ENCODE results near the gene FCRLB.
"Not testable (repeated sequence)": the region's sequence is repeated elsewhere in the genome, so short reads cannot be mapped to it uniquely, and the experiment has no call there.

Gene FCRLB

GRCh38 chr1:161720422-161720821, 922 bp upstream of the FCRLB start:
- no peak for DNase-seq

GRCh38 chr1:161721738-161722343, 497 bp downstream of the FCRLB start:
- DNase-seq: no peak

GRCh38 chr1:161722406-161722805, 1.1 kb downstream of the FCRLB start:
- no peak for DNase-seq

GRCh38 chr1:161723459-161724141, 2.3 kb downstream of the FCRLB start:
- DNase-seq: no peak

GRCh38 chr1:161725258-161725907, 4.0 kb downstream of the FCRLB start:
- not testable (repeated sequence) for DNase-seq

GRCh38 chr1:161725908-161726472, 4.6 kb downstream of the FCRLB start:
- DNase-seq: peak; percentile 38 to 45

GRCh38 chr1:161726473-161727255, 5.3 kb downstream of the FCRLB start:
- peak; percentile 62 to 64 for DNase-seq

GRCh38 chr1:161727256-161727924, 6.0 kb downstream of the FCRLB start:
- DNase-seq: peak in 1 of 2 experiments; percentile 32

- no peak for DNase-seq
Measured at GRCh38 chr1:161728376-161729226, 7.3 kb downstream of the FCRLB start.

GRCh38 chr1:161730050-161730564, 8.8 kb downstream of the FCRLB start:
- peak in 1 of 2 experiments; percentile 38 for DNase-seq

- no peak for DNase-seq
Measured at GRCh38 chr1:161731241-161731640, 9.9 kb downstream of the FCRLB start.

GRCh38 chr1:161731981-161732718, 10.8 kb downstream of the FCRLB start:
- DNase-seq: no peak

- no peak for DNase-seq
Measured at GRCh38 chr1:161733526-161733925, 12.2 kb downstream of the FCRLB start.

- DNase-seq: no peak
Measured at GRCh38 chr1:161735837-161736236, 14.5 kb downstream of the FCRLB start.

- peak; percentile 32 to 50 for DNase-seq
Measured at GRCh38 chr1:161736335-161736969, 15.1 kb downstream of the FCRLB start.

GRCh38 chr1:161737625-161738024, 16.3 kb downstream of the FCRLB start:
- no peak for DNase-seq

GRCh38 chr1:161738627-161739287, 17.4 kb downstream of the FCRLB start:
- peak; percentile 35 to 48 for DNase-seq

- DNase-seq: no peak
Measured at GRCh38 chr1:161739865-161740566, 18.7 kb downstream of the FCRLB start.

GRCh38 chr1:161740921-161741320, 19.6 kb downstream of the FCRLB start:
- DNase-seq: no peak

Measured in activated CD4-positive, alpha-beta T cell treated with anti-CD3 and anti-CD28 coated beads, Interleukin-2, amount 50 U/mL, for 48 hours (primary cell).